SH-SY5Y (cell line): ENCODE data around the gene GNG14.

ENCODE experiments used
- GATA2 ChIP-seq: IDR thresholded peaks from 2 replicates; pipeline ENCODE4 v1.6.1; 2011; ENCODE audit warnings: mild to moderate bottlenecking, low read depth, low read length
- GATA3 ChIP-seq: IDR thresholded peaks from 2 replicates; pipeline ENCODE4 v1.6.1; 2011; ENCODE audit warnings: low read depth, mild to moderate bottlenecking, low read length, moderate library complexity

- TF ChIP-seq GATA2 = no peak
- TF ChIP-seq GATA3 = no peak
Measured at GRCh38 chr19:12727745-12728433, 40.1 kb downstream of the GNG14 start.
